GM19395 (cell line): ENCODE measurements around the gene ERN1.
"Not testable (repeated sequence)": the region's sequence is repeated elsewhere in the genome, so short reads cannot be mapped to it uniquely, and the experiment has no call there.

Experiments
- ATAC-seq: cut with Tn5 transposase; IDR thresholded peaks from one replicate; pipeline ENCODE4 v1.9.1; 2021; ENCODE audit warnings: mild to moderate bottlenecking, moderate library complexity; ENCODE audit not compliant: unreplicated experiment

ERN1 gene

DNA sequence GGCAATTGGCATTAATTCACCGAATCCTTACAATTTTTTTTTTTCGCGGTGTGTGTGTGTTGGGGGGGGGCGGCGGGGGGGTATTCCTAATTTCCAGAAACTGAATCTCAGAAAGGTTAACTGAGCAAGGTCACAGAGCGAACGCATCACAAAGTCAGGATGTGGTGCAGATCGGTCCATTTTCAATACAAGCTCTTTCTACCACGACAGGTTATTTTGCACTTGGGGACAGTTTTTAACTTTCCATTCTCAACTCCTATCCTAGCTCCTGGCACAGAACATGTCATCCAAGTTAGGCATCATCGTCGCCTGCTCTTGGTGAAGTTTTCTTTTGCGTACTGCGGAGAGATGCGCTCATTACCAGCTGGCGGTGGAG lies 15.4 kb upstream of the ERN1 start:
- peak; percentile 2 for ATAC-seq

DNA sequence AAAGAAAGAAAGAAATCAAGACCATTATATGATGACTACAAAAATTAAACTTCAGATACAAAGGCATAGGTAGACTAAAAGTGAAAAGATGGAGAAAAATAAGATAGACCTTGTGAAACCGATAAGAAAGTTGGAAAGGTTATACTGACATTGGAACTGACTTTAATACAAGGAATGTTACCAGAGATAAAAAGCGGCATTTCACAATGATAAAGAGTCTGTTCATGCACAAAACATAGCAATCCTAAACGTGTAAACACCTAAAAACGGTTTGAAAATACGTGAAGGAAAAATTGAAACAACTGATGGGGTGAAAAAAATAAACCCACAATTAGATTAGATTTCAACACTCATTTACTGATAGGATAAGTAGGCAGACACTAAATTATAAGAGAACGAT lies 9.6 kb upstream of the ERN1 start:
- no peak for ATAC-seq

DNA sequence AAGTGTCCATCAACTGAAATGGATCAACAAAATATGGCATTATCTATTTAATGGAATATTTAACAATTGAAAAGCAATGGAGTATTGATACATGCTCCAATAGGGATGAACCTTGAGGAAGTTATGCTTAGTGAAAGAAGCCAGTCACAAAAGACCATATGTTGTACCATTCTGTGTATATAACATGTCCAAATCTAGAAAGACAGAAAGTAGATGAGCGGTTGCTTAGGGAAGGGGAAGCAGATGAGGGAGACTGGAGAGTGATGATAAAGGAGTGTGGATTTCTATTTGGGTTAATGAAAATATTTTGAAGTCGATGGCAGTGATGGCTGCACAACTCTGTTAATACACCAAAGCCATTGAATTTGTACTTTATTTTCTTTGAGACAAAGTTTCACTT lies 8.5 kb upstream of the ERN1 start:
- ATAC-seq: no peak

DNA sequence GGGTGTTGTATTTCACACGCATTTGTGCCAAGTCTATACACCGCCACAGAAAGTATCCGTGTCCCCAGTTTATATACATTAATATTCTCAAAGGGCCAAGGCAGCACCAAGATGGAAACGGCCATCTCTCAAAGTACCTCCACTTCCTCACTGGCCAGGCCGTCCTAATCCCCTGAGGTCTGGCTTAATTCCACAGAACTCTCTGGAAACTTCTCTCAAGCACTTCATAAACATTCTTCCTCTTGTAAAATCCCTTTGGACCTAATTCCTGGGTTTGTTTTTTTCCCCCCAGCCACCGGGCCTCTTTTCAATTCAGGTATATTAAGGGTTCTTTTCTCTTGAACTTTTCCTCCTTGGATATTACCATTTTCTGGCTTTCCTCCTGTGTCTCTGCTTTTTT lies 5.1 kb upstream of the ERN1 start:
- ATAC-seq: no peak

DNA sequence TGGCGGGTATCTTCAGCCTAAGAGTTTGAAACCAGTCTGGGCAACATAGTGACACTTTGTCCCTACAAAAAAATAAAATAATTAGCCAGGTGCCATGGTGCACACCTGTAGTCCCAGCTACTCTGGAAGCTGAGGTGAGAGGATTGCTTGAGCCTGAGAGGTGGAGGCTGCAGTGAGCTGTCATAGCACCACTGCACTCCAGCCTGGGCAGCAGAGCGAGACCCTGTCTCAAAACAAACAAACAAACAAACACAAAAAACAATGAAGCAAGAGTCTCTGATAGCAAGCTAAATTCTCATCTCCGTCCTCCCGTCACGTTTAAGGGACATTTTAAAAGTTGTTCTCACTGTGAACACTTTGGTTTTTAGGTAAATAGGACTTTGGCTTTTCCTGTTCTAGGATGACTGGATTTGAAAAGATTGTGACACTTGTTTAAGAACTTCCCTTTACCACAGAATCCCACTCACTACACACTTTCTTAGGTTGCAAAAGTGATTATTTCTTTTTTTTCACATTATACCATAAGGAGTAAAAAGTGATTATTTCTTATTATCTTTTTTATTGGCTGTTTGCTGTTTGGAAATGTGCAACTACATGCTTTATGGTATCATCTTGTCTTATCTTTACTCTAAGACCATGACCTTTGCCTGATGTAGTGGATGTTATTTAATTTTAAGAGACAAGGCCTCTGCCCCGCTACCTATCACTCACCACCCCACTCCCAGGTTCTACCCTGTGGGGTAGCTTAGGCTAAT lies 4.4 kb upstream of the ERN1 start:
- no peak for ATAC-seq

DNA sequence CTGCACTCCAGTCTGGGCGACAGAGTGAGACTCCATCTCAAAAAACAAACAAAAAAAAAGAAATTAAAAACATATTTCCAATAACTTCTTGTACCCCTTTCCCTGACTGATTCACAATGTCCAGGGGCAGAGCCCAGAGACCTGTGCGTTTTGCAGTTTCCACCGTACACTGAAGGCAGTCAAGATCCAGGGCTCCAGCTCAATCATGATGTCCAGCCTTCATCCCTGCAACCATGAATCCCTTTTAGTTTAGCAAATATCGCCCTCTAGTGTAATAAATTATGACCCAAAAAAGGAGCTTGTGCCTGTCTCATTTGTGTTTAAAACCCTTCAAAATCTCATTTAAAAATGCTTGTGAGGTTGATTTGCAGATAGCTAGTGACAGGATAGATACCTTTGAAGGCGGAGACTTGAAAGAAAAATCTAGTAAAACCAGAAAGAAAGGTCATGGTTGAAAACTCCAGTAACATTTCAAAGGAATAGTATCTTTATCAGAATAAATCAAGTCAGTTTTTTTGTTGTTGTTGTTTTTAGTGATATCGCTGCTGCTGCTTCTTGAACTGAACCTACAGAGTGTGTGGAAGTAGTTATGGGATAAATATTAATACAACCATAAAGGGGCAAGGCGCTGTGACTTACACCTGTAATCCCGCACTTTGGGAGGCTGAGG lies 3.7 kb upstream of the ERN1 start:
- ATAC-seq: no peak

DNA sequence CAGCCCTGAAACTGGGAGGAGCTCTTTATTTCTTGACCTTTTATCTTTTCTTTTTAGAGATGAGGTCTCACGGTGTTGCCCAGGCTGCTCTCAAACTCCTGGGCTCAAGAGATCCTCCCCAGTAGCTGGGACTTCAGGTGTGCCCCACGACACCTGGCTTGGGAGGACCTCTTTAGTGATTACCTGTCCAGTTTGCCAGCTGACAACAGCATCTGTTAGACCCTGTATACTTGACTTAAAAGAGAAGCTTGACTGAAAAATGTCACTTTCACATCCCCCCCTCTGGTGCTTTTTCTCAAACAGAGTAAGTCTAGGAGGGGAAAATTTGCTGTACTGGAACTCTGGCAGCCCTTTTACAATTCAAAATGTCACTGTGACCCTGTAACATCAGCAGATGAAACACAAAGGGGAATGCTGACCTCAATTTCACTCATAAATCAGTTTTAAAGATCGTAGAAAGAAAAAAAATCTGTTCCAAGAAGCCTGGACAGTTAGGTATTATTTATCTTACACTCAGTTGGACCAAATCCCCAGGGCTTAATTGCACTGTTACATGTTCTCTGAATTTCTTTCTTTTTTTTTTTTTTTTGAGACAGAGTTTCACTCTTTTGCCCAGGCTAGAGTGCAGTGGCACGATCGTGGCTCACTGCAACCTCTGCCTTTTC lies 1.8 kb upstream of the ERN1 start:
- no peak for ATAC-seq

DNA sequence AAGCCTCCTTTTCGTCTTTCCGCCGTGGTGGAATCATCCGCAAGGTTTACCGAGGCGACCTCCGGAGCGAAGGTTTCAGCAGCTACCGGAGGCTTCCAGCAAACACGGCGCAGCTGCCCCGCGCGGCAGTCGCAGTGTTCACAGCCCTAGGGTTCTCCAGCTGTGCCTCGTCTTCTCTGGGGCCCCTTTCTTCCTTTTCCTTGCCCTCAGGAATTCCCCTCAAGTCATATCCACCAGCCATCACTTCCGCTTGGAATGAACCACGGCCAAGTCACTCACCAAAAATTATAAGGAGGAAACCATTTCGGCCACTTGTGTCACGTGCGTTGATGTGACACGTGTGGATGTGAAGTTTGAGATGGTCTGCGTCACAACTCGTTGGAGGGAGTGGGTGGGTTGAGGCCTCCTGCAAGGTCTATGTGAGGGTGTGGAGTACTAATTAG lies 636 bp upstream of the ERN1 start:
- peak; percentile 33 for ATAC-seq

DNA sequence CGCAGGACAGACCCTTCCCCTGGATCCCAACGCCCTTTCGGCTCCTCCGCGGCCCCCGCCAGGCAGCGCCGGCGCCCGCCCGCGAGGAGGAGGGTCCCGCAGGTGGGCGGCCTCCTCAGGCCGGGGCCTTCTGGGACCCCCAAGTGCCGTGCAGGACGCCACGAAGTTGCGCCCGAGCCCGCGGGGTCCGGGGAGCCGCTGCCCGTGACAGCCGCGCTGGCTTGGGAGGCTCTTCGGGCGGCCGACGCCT lies 504 bp downstream of the ERN1 start:
- no peak for ATAC-seq

DNA sequence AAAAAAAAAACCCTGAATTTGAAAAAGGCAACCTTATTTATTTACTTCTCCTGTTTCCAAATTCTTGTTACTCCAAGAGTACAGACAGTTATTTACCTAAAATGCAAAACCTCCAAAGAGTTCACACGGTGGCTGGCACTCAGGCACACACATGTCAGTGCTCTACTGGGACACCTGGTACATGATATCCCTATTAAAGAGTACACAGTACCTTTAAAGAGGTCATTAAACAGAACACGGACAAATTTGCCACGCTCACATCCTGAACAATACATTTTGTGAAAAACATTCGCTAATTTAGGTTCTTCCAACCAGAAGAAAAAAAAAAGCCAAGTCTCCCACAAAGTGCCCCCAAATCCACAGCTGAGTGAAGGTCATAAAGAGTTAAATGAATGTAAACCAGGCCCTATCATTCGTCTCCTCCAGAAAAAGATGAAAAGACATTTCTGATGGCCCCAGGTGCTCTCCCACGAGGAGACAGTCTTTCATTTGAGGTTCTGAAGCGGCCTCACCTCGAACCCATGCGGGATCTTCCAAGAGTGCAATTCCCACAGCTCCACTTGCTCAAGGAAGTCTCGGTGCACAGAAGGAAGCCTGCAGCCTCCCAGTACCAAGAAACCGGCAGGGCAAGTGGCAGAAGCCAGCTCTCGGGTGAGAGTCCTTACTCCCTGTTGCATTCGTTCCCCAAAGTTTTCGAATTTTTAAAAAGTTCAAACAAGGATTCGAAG lies 993 bp downstream of the ERN1 start:
- ATAC-seq: peak; percentile 2

DNA sequence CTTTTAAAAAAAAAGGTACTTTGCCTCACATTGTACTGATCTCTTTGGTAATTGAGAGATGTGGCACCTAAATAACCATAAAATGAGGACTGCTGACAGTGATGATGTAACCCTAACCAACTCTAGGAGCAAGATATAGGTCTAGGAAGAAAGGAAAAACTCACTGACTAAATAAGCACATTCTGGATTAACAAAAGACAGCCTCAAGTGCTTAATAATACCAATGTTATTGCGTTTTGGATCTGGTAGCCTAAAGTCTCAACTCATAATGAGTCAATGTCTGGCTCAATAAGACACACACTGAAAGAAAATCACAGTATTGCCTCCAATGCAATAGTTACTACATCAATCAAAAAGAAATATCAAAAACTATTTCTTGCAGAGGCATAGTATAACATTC lies 3.0 kb downstream of the ERN1 start:
- no peak for ATAC-seq

DNA sequence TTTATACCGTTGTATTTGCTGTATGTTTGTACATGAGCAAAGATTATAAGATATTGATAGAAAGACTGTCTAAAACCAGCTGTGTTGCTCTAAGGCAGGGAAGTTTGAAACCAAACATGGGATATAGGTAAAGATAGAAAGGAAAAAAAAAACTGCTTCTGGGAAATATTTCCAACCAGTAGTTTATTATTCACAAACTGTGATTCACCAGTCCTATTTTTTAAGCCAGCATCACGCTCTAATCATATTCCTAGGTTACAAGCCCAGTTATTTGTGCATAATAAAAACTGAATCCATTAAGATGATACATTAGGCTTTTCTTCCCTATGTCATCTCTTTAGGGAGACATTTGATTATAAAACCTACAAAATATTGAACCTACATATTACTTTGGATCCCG lies 4.0 kb downstream of the ERN1 start:
- no peak for ATAC-seq

DNA sequence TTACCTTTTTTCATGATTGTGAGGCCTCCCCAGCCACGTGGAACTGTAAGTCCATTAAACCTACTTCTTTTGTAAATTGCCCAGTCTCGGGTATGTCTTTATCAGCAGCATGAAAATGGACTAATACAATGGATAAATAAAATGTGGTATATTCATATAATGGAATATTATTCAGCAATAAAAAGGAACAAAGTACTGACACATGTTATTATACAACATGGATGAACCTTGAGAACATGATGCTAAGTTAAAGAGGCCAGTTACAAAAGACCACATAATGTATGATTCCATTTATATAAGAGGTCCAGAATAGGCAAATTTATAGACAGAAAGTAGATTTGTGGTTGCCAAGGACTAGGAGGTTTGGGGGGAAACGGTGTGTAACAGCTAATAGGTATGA lies 5.3 kb downstream of the ERN1 start:
- ATAC-seq: no peak

DNA sequence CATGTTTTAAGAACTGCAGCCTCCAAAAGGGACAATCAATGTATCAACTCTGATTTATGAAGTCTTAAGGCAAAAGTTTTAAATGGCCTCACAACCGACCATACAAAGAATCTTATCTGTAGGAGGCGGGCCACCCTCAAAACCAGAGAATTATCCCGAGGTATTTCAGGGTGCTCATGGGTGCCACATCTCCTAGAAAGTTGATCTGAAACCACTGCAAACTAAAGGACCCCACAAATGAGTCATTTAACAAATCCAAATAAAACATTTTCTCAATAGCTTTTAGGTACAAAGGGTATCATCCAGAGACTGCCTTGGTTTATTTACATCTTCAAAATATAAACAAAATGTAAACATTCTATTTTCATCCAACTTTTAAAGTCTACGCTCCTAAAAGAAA lies 6.8 kb downstream of the ERN1 start:
- ATAC-seq: no peak

DNA sequence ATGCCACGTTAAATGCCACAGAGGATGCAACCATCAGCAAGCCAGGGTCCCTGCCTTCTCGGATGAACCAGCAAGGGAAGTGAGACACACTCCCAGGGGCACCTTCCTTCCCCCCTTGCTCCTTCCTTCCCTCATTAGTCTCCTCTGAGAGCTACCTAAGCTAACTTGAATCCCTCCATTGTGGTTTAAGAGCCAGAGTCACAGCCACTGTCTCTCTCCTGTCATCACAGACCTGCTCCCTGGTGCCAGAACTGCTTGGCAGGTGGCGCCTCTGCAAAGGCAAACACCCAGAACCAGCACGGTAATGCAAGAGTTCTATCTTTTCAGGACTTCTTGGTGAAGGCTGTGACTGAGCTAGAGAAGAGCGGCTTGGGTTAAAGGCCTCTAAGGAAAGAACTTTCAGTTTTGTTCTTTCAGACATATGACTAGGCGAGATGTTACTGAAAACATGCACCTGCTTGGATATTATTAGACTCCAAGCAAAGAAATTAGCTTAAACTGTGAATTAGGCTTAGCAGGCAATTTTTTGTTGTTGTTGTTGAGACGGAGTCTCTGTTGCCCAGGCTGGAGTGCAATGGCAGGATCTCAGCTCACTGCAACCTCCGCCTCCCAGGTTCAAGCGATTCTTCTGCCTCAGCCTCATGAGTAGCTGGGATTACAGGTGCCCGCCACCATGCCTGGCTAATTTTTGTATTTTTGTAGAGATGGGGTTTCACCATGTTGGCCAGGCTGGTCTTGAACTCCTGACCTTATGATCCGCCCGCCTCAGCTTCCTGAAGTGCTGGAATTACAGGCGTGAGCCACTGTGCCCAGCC lies 8.8 kb downstream of the ERN1 start:
- not testable (repeated sequence) for ATAC-seq

DNA sequence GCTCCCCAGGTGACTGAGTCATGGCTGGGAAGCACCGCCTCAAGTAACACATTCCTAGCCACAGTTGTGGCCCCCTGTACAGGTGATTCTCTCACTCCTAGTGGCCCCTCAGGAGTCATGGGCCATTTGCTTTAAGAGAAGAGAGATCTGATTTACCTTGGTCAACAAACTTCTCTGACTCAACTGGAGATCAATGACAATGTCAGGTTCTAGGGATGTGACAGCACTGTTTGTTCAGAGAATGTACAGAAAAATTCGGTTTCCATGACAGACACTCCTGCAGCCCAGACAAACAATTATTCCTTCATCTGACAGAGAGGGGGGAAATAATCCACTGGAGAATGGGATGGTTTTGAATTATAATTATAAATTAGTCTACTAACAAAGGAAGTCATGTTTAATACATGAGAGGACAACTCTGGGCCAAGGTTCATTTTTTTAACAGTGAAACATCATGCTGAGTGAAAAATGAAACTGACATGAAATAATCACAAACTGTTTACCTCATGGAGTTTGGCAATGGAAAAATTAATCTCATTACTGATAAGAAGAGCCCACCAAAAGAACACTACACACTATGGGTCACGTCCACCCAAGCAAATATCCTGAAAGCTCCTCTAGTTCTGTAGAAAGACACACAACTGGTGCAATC lies 9.7 kb downstream of the ERN1 start:
- ATAC-seq: no peak

DNA sequence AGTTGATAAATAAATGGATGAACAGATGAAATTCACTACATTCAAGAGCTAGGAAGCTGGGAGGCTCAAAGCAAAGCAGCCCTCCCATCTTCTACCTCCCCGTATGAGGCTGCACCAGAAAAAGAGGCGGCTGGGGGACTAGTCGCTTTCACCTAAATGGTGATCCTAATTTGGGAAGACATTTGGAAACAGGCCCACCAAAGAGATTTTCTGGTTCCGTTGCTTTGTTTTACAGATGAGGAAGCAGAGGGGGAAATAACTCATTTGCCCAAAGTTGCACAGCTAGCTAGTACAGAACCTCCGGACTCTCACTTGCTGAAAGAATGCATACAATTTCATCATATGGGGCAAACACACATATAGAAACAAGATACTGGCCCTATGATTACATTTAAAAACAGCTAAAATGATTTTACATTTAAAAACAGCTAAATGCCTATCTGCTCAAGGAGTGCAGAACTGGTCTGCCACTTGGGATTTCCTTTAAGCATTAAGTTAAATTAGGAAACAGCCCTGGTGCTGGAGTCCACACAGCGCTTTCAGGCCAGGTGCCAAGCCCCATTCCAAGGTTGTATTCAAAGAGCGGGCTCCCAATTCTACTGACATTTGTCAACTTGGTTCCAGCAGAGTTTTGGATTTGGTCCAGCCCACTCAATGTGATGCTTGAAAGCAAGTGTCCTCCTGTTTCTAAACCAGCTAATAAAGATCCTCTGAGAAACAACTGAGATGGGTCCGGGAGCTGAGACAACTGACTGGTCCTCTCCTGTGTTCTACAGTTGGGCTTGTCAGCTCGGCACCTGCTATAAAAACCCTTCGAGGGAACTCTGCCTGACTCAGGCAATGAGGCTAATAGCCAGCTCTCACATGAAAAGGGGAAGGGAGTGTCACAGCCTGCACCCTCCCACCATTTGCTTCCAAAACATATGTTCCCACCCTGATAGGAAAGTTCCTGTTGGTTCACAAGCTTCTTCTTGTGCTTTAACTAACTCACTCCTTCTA lies 11.7 kb downstream of the ERN1 start:
- no peak for ATAC-seq

DNA sequence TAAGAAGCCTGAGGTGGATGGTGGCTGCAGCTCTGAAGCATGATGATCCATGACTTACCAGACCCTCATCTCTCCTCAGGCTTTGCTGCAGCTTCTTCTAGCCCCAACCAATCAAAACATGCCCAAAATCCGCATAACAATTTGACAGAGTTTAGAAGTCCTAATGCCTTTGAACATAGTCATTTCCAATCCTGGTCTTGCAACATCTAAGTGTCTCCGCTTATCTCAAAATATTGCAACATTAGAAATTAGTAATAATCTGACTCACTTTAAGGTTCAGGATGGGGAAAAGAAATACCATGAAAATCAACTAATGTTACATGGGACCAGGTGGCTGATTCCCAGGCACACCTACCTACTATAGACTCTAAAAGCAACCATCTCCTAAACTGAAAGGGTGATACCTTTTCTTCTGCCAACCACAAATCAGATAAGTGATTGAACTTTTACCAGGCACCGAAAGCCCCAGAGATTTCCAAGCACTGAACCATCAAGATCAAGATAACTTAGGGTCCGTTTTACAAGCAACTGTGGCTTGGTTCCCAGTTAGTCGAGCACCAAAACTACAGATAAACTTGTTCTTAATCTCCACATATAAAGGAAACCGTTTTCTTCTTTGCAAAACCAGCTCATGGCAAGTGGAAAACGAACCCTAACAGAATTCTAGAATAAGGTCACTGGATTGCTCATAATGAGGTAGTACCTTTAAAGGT lies 14.0 kb downstream of the ERN1 start:
- no peak for ATAC-seq
